Renal cortex interstitium (tissue), 11 donors: Measurements from ENCODE around the gene DOK1. TPM values are rescaled to one million over a fixed set of nuclear protein-coding genes. Genes with fewer than 3 reads are reported as not detected.
A peak's percentile ranks its signal among the peaks of the same experiment; 100 is the strongest.

Experiments used
- DNase-seq, 11 donors: peaks; one replicate each; pipeline ENCODE4 v3.0.0-alpha.2; 2013; ENCODE audit warnings: low read depth in 9 of 11, low spot score in 4 of 11; ENCODE audit errors: extremely low read depth in 1 of 11
- polyA plus RNA-seq, 3 donors: library from polyadenylated mRNA; unstranded; fragments of 120-200 nt; gene quantifications; one replicate each; pipeline ENCODE4 v1.2.1, GENCODE V29; 2013; ENCODE audit not compliant: insufficient read length in 3 of 3

DOK1 gene
- polyA plus RNA-seq, 3 donors: 7.5 to 9.4 (median 9.3) TPM

- no peak for DNase-seq
These were observed 26.9 kb downstream of the DOK1 start for GRCh38 chr2:74581463-74581862.

GRCh38 chr2:74582184-74582583 is 27.7 kb downstream of the DOK1 start:
- DNase-seq: no peak

GRCh38 chr2:74583504-74583903 is 29.0 kb downstream of the DOK1 start:
- no peak for DNase-seq

- no peak for DNase-seq
These were observed 29.6 kb downstream of the DOK1 start for GRCh38 chr2:74584088-74584645.

GRCh38 chr2:74585406-74586185 is 31.1 kb downstream of the DOK1 start:
- DNase-seq: no peak

GRCh38 chr2:74587664-74588277 is 33.3 kb downstream of the DOK1 start:
- DNase-seq: peak; percentile 17 to 65 (median 51)

- no peak for DNase-seq
These were observed 34.1 kb downstream of the DOK1 start for GRCh38 chr2:74588664-74589063.

GRCh38 chr2:74593826-74594772 is 39.6 kb downstream of the DOK1 start:
- no peak for DNase-seq

- DNase-seq: no peak
These were observed 42.1 kb downstream of the DOK1 start for GRCh38 chr2:74596584-74596983.

- no peak for DNase-seq
These were observed 42.9 kb downstream of the DOK1 start for GRCh38 chr2:74597410-74597809.

GRCh38 chr2:74599676-74600075 is 45.2 kb downstream of the DOK1 start:
- DNase-seq: no peak

- DNase-seq: no peak
These were observed 48.2 kb downstream of the DOK1 start for GRCh38 chr2:74602586-74603281.

- no peak for DNase-seq
These were observed 48.9 kb downstream of the DOK1 start for GRCh38 chr2:74603282-74604000.

GRCh38 chr2:74606927-74607326 is 52.4 kb downstream of the DOK1 start:
- DNase-seq: no peak
